Heart left ventricle (tissue), 13 donors: ENCODE results near the gene IFIT3.

ENCODE experiments used
- CTCF ChIP-seq, 12 donors: fragments of 200-600 bp; sonication (generic) in 4 of 12; IDR thresholded peaks; one replicate each; pipeline versions ENCODE4 v1.5.0 to v1.8.0; 2018 to 2022; ENCODE audit warnings: antibody characterized with exemption in 12 of 12, mild to moderate bottlenecking in 5 of 12
- POLR2A ChIP-seq, 2 donors: fragments of 450-650 bp; IDR thresholded peaks; one replicate each; pipeline ENCODE4 v1.6.1; 2017; ENCODE audit warnings: antibody characterized with exemption in 2 of 2, mild to moderate bottlenecking in 2 of 2, moderate library complexity in 2 of 2
- donor health status: ischemic (EF 13 %, LVEDD 7.1; RV severe dilation, severe dysfunction).
- donor health status: DM: no; HTN: yes; CAD: no.
- donor health status: DM: no; HTN: no; CAD: no.
- donor health status: ischemic (EF 25% LVEDD 6.9; RV normal size, moderate dysfunction).
- donor health status: ischemic (EF 25% LVEDD 5.7; RV mildly dilated, moderate dysfunction).
- donor health status: ischemic (EF 35%, LVEDD 5.7; RV mildly dilated, moderate dysfunction).
- donor health status: nonischemic (EF 11% LVEDD 7.7; RV severe dilation, severe dysfunction).
- donor health status: DM: yes; HTN: yes; CAD: no.
- donor health status: PGD.
- donor health status: ischemic (EF 29% LVEDD 5.4; RV normal size, mild dysfunction).
- donor health status: nonischemic (EF 23%, LVEDD 6.1; RV moderate dilation, normal function).

DNA sequence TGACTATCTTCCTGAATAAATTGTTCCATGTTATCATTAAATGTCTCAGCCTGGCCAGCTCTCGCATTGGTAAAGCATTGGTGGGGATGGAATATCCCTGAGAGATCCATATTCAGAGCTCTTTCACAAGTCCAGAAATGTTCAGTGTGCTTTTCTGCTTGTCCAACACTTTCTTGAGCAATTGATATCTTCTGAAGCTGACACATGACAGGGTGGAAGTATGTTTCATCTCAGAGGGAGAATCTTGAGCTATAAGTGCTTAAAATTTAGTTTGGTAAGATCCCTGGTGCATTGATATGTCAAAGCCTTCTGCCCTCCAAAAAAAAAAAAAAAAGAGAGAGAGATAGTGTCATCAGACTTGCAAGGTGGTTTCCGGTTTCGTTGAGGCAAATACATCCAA is 7.4 kb downstream of the IFIT3 start:
- TF ChIP-seq CTCF (IDR thresholded peaks at IDR 0.05) (no peak), POLR2A (IDR thresholded peaks at IDR 0.05) (no peak)
